IPS DF 4.7 (cell line): ENCODE measurements around the gene GDF10.

Source experiments
- DNase-seq: peaks from one replicate; pipeline ENCODE4 v3.0.0-alpha.2; 2013; ENCODE audit warnings: low spot score; ENCODE audit errors: extremely low read depth

The GDF10 gene

DNA sequence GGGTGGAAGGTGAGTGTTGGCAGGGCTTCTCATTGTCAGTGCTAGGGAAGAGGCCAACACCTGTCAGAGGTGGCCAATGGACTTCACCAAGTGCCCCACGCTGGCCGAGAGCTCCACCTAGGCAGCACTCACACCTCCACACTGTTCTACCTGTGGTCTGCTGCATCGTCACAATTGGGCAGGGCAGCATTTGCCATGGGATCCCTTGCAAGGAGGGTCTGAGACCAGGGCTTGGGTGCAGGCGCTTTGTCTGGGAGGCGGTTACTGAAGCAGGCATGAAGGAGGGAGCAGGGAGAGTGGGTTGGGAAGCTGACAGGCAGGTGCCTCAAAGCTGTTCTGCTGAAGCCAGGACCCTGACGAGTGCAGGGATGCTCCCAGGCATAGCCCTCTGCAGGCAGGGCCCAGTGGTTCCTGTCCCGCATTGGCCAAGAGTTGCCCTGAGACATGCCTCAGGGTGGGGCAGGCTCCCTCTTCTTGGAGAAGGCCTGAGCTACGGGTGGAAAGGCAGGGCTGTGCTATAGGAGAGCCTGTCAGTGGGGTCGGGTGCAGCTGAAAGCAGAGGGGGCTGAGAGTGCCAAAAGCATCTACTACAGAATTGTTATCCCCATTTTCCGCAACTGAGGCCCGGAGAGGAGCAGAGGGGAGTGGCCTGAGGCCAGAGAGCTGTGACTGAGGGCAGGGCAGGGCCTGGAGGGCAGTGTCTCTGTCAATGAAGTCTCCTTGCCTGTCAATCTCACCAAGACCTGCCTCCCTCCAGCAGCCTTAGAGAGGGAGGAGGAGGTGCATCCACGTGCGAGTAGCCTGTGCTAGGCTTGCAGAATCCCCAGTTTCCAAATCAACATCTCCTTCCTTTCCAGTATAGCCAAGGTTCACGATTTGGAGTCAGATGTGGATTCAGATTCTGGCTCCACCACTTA, 52.2 kb downstream of the GDF10 start:
- no peak for DNase-seq

DNA sequence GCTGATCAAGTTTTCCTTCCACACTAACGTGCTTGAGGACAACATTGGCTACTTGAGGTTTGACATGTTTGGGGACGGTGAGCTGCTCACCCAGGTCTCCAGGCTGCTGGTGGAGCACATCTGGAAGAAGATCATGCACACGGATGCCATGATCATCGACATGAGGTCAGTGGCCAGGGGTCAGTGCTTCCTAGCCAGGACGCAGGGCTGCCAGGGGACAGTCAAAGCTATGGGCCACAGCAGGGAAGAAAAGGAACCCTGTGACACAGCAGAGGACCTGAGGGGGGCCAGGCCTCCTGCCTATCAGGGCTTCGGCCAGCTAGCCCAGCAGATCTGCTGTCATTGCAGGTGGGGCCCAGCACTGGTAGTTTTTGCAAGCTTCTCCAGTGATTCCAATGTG, 53.4 kb downstream of the GDF10 start:
- no peak for DNase-seq

DNA sequence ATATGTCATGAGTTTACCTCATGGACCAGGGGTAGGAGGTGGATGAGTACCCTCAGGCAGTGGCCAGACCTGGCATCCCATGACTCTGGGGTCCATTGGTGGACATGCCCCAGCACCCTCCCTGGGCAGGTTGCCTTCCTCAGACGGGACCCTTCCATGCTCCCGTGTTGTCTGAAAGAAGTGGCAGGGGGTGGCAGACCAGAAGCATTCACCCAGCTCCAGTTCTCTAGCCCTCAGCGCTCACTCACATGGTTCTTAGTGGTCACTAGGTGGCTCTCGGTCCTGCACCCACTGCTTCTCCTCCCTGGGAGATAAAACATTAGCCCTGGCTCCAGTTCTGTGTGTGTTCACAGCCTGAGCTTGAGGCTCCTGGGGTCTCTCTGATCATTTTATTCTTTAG, 54.2 kb downstream of the GDF10 start:
- DNase-seq: no peak

DNA sequence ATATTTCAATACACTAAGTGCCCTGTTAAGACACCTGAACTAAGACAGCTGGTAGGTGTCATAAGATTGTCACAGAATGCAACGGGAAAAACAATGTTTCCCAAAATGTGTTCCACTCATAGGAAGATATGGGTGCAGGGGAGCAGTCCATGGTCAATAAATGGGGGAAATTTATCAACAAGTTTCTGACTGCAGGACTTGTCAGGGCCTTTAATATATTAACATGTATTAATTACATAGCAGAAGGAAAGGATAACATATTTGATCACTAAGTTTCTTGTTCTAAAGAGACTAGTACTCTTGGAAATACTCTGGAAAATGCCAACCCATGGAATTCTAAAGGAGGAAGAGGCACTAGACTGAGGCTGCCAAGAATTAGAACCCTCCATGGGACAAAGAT, 54.9 kb downstream of the GDF10 start:
- DNase-seq: no peak

DNA sequence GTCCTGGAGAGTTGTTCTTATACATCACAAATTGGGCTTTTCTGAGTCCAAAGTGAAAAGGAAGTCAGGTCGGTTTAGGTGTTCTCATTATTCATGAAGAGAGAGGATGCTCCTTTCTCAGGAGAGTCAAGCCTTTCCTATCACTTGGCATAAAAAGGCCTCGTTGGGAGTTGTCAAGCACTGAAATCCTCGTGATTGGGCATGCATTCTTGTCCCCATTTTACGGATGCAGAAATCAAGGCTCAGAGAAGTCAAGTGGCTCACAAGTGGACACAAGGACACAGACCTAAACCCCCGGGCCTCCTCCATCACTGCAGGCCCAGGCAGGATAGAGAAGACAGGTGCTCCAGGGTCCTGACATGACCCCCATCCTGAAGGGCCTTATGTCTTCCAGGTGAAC, 56.7 kb downstream of the GDF10 start:
- DNase-seq: no peak

DNA sequence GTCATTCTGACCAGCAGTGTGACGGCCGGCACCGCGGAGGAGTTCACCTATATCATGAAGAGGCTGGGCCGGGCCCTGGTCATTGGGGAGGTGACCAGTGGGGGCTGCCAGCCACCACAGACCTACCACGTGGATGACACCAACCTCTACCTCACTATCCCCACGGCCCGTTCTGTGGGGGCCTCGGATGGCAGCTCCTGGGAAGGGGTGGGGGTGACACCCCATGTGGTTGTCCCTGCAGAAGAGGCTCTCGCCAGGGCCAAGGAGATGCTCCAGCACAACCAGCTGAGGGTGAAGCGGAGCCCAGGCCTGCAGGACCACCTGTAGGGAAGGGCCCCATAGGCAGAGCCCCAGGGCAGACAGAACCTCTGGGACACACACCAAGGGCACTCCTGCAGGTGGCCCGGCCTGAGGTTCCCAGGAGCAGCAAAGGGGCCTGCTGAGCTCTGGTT, 57.2 kb downstream of the GDF10 start:
- DNase-seq: no peak

DNA sequence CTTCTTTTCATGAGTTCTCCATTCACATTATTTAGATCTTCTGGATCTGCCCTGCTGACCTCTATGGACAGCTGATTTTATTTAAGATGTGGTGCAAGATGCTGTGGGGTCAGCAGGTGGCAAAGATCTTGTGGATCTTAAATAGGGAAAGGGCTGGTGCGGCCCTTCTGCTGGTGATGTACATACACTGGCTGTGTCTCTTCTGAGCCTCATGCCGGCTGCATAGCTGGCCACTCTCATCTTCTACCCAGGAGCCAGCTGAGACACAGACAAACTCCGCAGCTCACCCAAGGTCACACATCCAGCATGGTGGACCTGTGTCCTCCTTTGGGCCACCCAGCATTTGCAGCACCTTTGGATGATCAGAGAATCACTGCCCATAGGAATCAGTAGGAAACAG, 57.9 kb downstream of the GDF10 start:
- no peak for DNase-seq

DNA sequence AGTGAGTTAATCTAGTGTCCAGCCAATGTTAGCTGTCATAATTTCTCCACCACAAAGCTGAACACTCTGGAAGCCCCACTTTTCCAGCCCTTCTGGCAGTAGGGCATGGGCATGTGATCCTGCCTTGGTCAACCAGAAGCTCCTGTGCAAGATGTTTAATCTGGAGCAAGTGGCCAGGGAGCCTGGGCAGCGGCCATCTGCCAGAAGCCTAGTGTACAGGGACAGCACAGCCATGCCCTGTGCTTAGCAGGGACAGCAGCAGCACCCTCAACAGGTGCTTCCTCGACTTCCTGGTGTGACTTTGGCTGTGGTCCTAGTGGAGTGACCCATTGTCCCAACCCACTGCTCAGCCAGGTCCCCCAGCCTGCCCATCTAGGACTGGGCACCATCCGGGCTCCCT, 58.5 kb downstream of the GDF10 start:
- DNase-seq: no peak

DNA sequence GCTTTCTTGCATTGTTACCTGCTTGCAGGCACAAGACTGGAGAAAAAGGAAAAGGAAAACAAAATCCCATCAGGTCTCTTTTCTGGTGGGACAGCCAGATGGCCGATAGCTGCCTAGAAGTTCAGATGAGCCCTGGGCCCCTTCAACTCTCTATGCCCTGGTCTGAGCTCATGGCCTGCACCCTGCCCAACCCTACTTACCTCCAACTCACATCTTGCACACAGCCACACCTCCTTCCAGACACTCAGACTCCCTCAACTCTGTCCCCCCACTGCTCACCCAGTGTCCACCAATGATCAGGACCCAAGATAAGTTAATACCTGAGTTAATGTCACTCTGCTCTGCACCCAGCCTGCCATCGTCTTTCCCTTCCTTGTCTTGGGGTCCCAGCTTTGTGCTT, 59.1 kb downstream of the GDF10 start:
- DNase-seq: no peak

DNA sequence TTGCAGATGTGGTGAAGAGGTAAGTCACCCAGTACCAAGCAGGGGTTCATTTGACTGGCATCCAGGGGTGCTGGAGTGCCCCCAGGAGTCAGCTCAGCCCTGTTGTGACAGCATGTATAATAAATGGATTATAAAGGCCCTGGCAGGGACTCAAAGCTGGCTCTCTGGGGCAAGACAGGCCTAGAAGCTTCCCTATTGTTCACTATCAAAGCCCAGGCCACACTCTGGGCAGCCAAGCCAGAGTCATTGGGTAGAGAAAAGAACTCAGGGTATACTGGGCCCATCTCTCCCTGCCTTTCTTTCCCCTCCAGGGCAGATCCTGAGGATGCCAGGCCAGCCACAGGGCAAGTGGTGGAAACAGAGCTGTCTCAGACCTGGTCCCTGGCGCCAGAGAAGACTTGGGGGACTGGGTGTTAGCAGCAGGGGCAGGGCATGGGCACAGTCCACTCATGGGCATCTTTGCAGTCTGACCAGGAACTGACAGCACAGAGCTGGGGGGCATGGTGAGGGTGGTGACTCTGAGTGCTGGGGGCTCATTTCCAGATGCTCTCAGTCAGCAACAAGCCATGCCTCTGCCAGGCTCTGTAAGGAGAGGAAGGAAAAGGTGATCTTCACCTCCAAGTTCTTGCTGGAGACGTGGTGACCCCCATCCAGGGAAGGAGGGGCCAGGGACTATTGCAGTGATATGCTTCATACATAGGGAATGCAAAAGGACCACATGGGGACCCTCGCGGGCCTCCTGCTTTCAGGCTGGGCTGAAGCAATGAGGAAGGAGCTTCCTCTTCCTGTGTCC, 59.8 kb downstream of the GDF10 start:
- no peak for DNase-seq

DNA sequence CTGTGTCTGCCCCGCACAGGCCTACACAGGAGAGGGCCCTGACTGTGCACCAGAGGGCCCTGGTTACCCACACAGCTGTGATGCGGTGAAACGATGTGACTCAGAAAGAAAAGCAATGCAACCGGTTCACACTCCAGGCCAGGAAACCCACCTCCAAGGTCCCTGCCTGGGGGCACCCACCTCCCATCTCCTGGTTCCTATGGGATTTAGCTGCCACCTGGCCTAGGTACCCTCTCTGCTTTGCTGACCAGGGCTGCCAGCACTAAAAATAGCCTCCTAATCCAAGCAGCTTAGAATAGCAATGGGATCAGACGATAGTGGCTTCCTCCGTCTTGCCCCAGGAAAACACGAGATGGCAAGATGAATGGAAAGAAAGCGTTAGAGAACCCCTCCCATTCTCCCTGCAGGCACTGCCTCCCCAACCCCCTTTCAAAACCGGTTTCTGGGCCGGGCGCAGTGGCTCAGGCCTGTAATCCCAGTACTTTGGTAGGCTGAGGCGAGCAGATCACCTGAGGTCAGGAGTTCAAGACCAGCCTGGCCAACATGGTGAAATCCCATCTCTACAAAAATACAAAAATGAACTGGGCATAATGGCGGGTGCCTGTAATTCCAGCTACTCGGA, 60.5 kb downstream of the GDF10 start:
- DNase-seq: no peak

DNA sequence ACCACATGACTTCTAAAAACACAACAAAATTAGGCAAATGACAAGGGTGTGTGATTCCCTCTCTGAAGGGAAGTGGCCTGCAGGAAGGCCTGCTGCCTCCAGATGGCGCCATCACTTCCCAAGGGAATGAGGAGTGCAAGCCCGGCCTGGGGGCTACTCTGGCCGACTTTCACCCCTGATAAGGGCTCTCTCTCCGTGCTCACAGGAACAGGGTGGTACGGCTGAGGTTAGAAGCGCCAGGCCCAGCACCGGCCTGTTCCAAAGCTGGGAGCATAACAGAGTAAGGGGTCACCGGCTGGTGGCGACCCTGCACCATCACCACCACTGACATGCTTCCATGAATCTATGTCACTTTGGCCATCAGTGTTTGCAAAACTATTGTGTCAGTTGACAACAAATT, 61.3 kb downstream of the GDF10 start:
- peak; percentile 53 for DNase-seq

DNA sequence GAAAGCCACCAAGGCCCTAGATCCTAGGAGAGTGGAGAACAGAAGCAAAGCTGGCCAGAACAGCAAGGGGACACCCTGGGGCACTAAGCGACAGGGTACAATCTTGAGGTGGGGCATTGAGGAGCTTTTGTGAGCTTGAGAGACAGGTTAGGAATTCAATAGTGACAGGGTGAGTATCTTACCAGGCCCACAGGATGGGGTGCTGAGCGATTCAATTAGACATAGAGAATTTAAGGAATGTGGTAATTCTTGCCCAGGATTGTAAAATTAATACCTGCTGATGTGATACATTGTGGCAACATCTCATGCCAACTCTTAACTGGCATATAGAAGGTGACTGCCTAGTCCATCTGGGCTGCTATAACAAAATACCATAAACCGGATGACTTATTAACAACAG, 62.2 kb downstream of the GDF10 start:
- no peak for DNase-seq
